RWPE1 (cell line): ENCODE results near the gene TKTL1.
"Not testable (repeated sequence)": the region's sequence is repeated elsewhere in the genome, so short reads cannot be mapped to it uniquely, and the experiment has no call there.

Experiments used
- CTCF ChIA-PET: fragments of 350-600 bp; sonication (Branson Sonifier 250); formaldehyde crosslinking; extraction: SDS; loops from one replicate; lab custom pipeline; 2021; lab: Yijun Ruan, JAX
- POLR2A ChIA-PET: fragments of 400-600 bp; formaldehyde crosslinking; extraction: SDS; loops from one replicate; lab custom pipeline; 2020; ENCODE audit warnings: antibody characterized with exemption; ENCODE audit not compliant: low non-redundant PET; lab: Yijun Ruan, JAX
- DNase-seq: peaks from one replicate; pipeline ENCODE4 v3.0.0; 2012; ENCODE audit warnings: low spot score
- H3K27ac ChIP-seq: fragments of 450-650 bp; 2 replicates; pipeline ENCODE4 v1.5.1; 2017
- CTCF ChIP-seq: fragments of 450-650 bp; conservative IDR thresholded peaks from 2 replicates; pipeline ENCODE4 v1.5.1; 2017; ENCODE audit warnings: low read depth, mild to moderate bottlenecking

Gene TKTL1

GRCh38 chrX:154333116-154333515, 37.5 kb downstream of the TKTL1 start:
- POLR2A ChIA-PET: no interaction called here
- no peak for DNase-seq
- H3K27ac ChIP-seq: no peak overlapping the region
- no peak for TF ChIP-seq CTCF
- CTCF ChIA-PET: no interaction called here

- POLR2A ChIA-PET: no interaction called here
- no peak overlapping the region for H3K27ac ChIP-seq
- DNase-seq: no peak
- TF ChIP-seq CTCF: no peak
- CTCF ChIA-PET: no interaction called here
Measured at GRCh38 chrX:154333837-154334271, 38.3 kb downstream of the TKTL1 start.

GRCh38 chrX:154334496-154334895, 38.9 kb downstream of the TKTL1 start:
- H3K27ac ChIP-seq: no peak overlapping the region
- TF ChIP-seq CTCF: no peak
- POLR2A ChIA-PET: no interaction called here
- no peak for DNase-seq
- CTCF ChIA-PET: no interaction called here

- POLR2A ChIA-PET, DNase-seq, H3K27ac ChIP-seq, CTCF ChIA-PET: not testable (repeated sequence)
Measured at GRCh38 chrX:154341399-154342298, 46.1 kb downstream of the TKTL1 start.

- DNase-seq, POLR2A ChIA-PET, H3K27ac ChIP-seq, CTCF ChIA-PET: not testable (repeated sequence)
Measured at GRCh38 chrX:154343063-154343462, 47.5 kb downstream of the TKTL1 start.

- DNase-seq, CTCF ChIA-PET, POLR2A ChIA-PET, H3K27ac ChIP-seq: not testable (repeated sequence)
Measured at GRCh38 chrX:154343620-154344019, 48.0 kb downstream of the TKTL1 start.

GRCh38 chrX:154348114-154348531, 52.5 kb downstream of the TKTL1 start:
- POLR2A ChIA-PET: no interaction called here
- TF ChIP-seq CTCF: no peak
- CTCF ChIA-PET: no interaction called here
- H3K27ac ChIP-seq: peak overlapping the region; percentile 97
- no peak for DNase-seq

GRCh38 chrX:154348646-154349358, 53.2 kb downstream of the TKTL1 start:
- CTCF ChIA-PET: no interaction called here
- DNase-seq: no peak
- peak overlapping the region; percentile 97 for H3K27ac ChIP-seq
- no peak for TF ChIP-seq CTCF
- POLR2A ChIA-PET: no interaction called here
